ENCODE data around the gene KRTAP5-2. TPM values are rescaled to one million over a fixed set of nuclear protein-coding genes. Genes with fewer than 3 reads are reported as not detected.

Gene KRTAP5-2
- total RNA-seq, 2 donors from 2014 or later, result not detected

- Histone ChIP-seq H3K36me3 (peaks cover 23% of the 10 kb centered on the region), H3K27ac (peak overlapping the region in 1 of 2 donors; percentile 22), H3K4me3 (no peak overlapping the region), H3K4me1 (ENCODE audit: control insufficient read depth in 1 of 2, low read depth in 2 of 2) (peaks cover 17 to 62% of the 10 kb centered on the region in 2 donors), H3K9me3 (no peaks in the 10 kb centered on the region), H3K27me3 (replicated peaks; ENCODE audit: insufficient read depth) (no peaks in the 10 kb centered on the region)
- no peak for ATAC-seq (ENCODE audit: insufficient number of reproducible peaks, low FRiP score, low read depth)
- no peak for TF ChIP-seq CTCF (IDR thresholded peaks at IDR 0.05)
- no peak for DNase-seq (ENCODE audit: low spot score)
Observed at GRCh38 chr11:1562469-1563148, 35.5 kb downstream of the KRTAP5-2 start.

GRCh38 chr11:1561955-1562354, 36.1 kb downstream of the KRTAP5-2 start:
- Histone ChIP-seq H3K4me1 (ENCODE audit: control insufficient read depth in 1 of 2, low read depth in 2 of 2) (peaks cover 18 to 64% of the 10 kb centered on the region in 2 donors), H3K27me3 (replicated peaks; ENCODE audit: insufficient read depth) (no peaks in the 10 kb centered on the region), H3K27ac (no peak overlapping the region), H3K36me3 (peaks cover 29% of the 10 kb centered on the region), H3K9me3 (no peaks in the 10 kb centered on the region), H3K4me3 (no peak overlapping the region)
- no peak for TF ChIP-seq CTCF (IDR thresholded peaks at IDR 0.05)
- no peak for DNase-seq (ENCODE audit: low spot score)
- no peak for ATAC-seq (ENCODE audit: insufficient number of reproducible peaks, low FRiP score, low read depth)

GRCh38 chr11:1561266-1561665, 36.8 kb downstream of the KRTAP5-2 start:
- peaks cover 18 to 58% of the 10 kb centered on the region in 2 donors for H3K4me1 ChIP-seq (ENCODE audit: control insufficient read depth in 1 of 2, low read depth in 2 of 2)
- TF ChIP-seq CTCF (IDR thresholded peaks at IDR 0.05), result no peak
- no peaks in the 10 kb centered on the region for H3K27me3 ChIP-seq (replicated peaks; ENCODE audit: insufficient read depth)
- H3K27ac ChIP-seq, result peak overlapping the region in 1 of 2 donors; percentile 100
- H3K9me3 ChIP-seq, result no peaks in the 10 kb centered on the region
- no peak overlapping the region for H3K4me3 ChIP-seq
- no peak for DNase-seq (ENCODE audit: low spot score)
- no peak for ATAC-seq (ENCODE audit: insufficient number of reproducible peaks, low FRiP score, low read depth)
- peaks cover 29% of the 10 kb centered on the region for H3K36me3 ChIP-seq

GRCh38 chr11:1560649-1561251, 37.3 kb downstream of the KRTAP5-2 start:
- Histone ChIP-seq H3K9me3 (no peaks in the 10 kb centered on the region), H3K36me3 (peaks cover 29% of the 10 kb centered on the region), H3K27me3 (replicated peaks; ENCODE audit: insufficient read depth) (no peaks in the 10 kb centered on the region), H3K27ac (peak overlapping the region; percentile 75 to 100), H3K4me1 (ENCODE audit: control insufficient read depth in 1 of 2, low read depth in 2 of 2) (peaks cover 18 to 54% of the 10 kb centered on the region in 2 donors), H3K4me3 (no peak overlapping the region)
- no peak for DNase-seq (ENCODE audit: low spot score)
- ATAC-seq (ENCODE audit: insufficient number of reproducible peaks, low FRiP score, low read depth), result no peak
- TF ChIP-seq CTCF (IDR thresholded peaks at IDR 0.05), result no peak

GRCh38 chr11:1560002-1560648, 38.0 kb downstream of the KRTAP5-2 start:
- peak overlapping the region; percentile 75 to 100 for H3K27ac ChIP-seq
- H3K4me1 ChIP-seq (ENCODE audit: control insufficient read depth in 1 of 2, low read depth in 2 of 2), result peaks cover 18 to 47% of the 10 kb centered on the region in 2 donors
- TF ChIP-seq CTCF (IDR thresholded peaks at IDR 0.05), result no peak
- H3K27me3 ChIP-seq (replicated peaks; ENCODE audit: insufficient read depth), result no peaks in the 10 kb centered on the region
- no peak for DNase-seq (ENCODE audit: low spot score)
- H3K9me3 ChIP-seq, result no peaks in the 10 kb centered on the region
- ATAC-seq (ENCODE audit: insufficient number of reproducible peaks, low FRiP score, low read depth), result no peak
- peaks cover 29% of the 10 kb centered on the region for H3K36me3 ChIP-seq
- peak overlapping the region; percentile 68 for H3K4me3 ChIP-seq

All from thoracic aorta (tissue), 2 donors.